ENCODE results near the gene SUB1.
A peak's percentile ranks its signal among the peaks of the same experiment; 100 is the strongest.
"Not testable (repeated sequence)": the region's sequence is repeated elsewhere in the genome, so short reads cannot be mapped to it uniquely, and the experiment has no call there.

Gene SUB1

DNA sequence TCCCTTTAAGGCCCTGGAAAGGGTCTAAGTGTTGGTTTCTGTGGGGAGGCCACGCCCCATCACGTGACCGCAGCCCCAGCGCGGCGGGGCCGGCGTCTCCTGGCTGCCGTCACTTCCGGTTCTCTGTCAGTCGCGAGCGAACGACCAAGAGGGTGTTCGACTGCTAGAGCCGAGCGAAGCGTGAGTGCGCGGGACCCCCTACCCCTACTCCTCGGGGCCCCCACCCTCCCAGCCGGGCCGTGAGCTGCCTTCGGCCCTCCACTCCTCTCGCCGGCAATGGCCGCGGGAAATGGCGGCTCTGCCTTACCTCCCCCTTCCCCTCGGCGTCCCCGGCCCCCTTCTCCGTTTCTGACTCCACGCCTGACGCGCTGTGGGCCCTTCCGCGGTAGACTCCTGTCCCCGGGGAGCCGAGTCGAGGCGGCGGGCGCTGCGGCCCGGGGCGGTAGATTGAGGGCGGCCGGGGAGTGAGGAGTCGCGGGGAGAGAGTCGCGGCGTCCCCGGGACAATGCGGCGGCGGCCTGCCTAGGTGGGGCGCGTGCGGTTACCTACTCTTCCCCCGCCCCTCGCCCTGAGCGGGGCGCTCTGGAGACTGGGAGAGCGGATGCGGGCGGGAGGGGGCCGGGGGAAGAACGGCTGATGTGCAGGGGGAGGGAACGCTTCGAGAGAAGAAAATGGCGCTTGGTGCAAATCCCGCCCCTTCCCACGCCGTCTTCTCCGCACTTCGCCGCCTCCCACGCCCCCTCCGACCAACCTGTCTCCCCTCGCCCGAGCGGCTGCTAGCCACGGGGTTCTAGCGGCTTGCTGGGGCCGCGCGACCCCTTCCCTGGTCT lies at the start of gene SUB1:
Gene SUB1 (plus strand): TSS at position 112 of the 830 bp plus-strand sequence. CDS start 2,956 bp downstream, outside the sequence.
- Mint-ChIP-seq H3K4me1 (peaks cover 59% of the 10 kb centered on the region), H3K36me3 (peaks cover 58% of the 10 kb centered on the region), H3K4me3 (peak within 1 kb of the TSS; percentile 82), H3K9me3 (no peaks in the 10 kb centered on the region), H3K27ac (peak within 1 kb of the TSS; percentile 94)
- DNase-seq (ENCODE audit: low spot score in 2 of 2) (peak; percentile 84 to 95), ATAC-seq (peak; percentile 86)

DNA sequence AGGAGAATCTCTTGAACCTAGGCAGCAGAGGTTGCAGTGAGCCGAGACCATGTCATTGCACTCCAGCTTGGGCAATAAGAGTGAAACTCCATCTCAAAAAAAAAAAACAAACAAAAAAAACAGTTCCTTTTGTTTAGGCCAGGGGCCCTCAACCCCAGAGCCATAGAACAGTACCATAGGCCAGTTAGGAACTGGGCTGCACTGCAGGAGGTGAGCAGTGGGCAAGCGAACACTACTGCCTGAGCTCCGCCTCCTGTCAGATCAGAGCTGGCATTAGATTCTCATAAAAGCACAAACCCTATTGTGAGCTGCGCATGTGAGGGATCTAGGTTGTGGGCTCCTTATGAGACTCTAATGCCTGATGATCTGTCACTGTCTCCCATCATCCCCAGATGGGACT lies 49.1 kb upstream of the SUB1 start:
- peak overlapping the region; percentile 72 for H3K27ac Mint-ChIP-seq
- DNase-seq (ENCODE audit: low spot score in 2 of 2) (no peak), ATAC-seq (no peak)
- H3K4me3 Mint-ChIP-seq: peak overlapping the region; percentile 24
- peaks cover 29% of the 10 kb centered on the region for H3K36me3 Mint-ChIP-seq
- no peaks in the 10 kb centered on the region for H3K9me3 Mint-ChIP-seq
- H3K4me1 Mint-ChIP-seq: peaks cover 70% of the 10 kb centered on the region

- ATAC-seq (peak; percentile 83), DNase-seq (ENCODE audit: low spot score in 2 of 2) (peak in 1 of 2 donors; percentile 58)
- peaks cover 22% of the 10 kb centered on the region for H3K36me3 Mint-ChIP-seq
Measured at GRCh38 chr5:32537437-32538029, 47.8 kb upstream of the SUB1 start.

DNA sequence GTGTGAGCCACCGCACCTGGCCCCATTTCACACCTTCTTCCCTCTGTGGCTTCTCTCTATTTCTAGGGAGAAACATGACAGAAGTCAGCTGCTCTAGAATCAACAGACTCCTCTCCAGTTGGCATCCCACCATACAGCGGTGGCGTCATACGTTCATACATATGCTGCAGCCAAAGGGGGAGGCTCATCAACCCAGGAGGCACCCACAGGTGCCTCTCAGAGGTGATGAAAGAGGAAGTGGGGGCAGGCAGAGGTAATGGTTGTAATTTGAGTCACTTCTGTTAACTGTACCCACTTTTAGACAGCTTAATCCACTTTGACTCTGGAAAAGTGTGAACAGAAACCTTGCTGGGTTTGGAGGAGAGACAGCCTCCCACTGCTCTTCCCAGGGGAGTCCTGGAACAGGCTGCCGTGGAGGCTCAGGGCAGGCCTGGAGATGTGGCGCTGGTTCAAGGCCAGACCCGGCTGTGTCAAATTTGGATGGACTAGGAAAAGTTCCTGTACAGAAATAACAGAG lies 47.3 kb upstream of the SUB1 start:
- peak overlapping the region; percentile 39 for H3K4me3 Mint-ChIP-seq
- peak; percentile 11 to 62 for DNase-seq (ENCODE audit: low spot score in 2 of 2)
- peaks cover 28% of the 10 kb centered on the region for H3K36me3 Mint-ChIP-seq
- peak overlapping the region; percentile 54 for H3K27ac Mint-ChIP-seq
- ATAC-seq: peak; percentile 83
- H3K4me1 Mint-ChIP-seq: peaks cover 72% of the 10 kb centered on the region
- no peaks in the 10 kb centered on the region for H3K9me3 Mint-ChIP-seq

More at GRCh38 chr5:32537437-32538029, 47.8 kb upstream of the SUB1 start:
- Mint-ChIP-seq H3K4me1 (peaks cover 72% of the 10 kb centered on the region), H3K4me3 (peak overlapping the region; percentile 39), H3K27ac (peak overlapping the region; percentile 54)
- not testable (repeated sequence) for H3K9me3 Mint-ChIP-seq

- Mint-ChIP-seq H3K4me3 (no peak overlapping the region), H3K36me3 (peaks cover 17% of the 10 kb centered on the region), H3K9me3 (no peaks in the 10 kb centered on the region), H3K4me1 (peaks cover 71% of the 10 kb centered on the region), H3K27ac (peak overlapping the region; percentile 18)
- no peak for ATAC-seq
- DNase-seq (ENCODE audit: low spot score in 2 of 2): no peak
Measured at GRCh38 chr5:32539981-32540845, 45.1 kb upstream of the SUB1 start.

- Mint-ChIP-seq H3K27ac (peak overlapping the region; percentile 18), H3K9me3 (no peaks in the 10 kb centered on the region), H3K36me3 (peaks cover 10% of the 10 kb centered on the region), H3K4me3 (peak overlapping the region; percentile 39), H3K4me1 (peaks cover 64% of the 10 kb centered on the region)
- DNase-seq (ENCODE audit: low spot score in 2 of 2): no peak
- no peak for ATAC-seq
Measured at GRCh38 chr5:32541241-32541640, 44.1 kb upstream of the SUB1 start.

DNA sequence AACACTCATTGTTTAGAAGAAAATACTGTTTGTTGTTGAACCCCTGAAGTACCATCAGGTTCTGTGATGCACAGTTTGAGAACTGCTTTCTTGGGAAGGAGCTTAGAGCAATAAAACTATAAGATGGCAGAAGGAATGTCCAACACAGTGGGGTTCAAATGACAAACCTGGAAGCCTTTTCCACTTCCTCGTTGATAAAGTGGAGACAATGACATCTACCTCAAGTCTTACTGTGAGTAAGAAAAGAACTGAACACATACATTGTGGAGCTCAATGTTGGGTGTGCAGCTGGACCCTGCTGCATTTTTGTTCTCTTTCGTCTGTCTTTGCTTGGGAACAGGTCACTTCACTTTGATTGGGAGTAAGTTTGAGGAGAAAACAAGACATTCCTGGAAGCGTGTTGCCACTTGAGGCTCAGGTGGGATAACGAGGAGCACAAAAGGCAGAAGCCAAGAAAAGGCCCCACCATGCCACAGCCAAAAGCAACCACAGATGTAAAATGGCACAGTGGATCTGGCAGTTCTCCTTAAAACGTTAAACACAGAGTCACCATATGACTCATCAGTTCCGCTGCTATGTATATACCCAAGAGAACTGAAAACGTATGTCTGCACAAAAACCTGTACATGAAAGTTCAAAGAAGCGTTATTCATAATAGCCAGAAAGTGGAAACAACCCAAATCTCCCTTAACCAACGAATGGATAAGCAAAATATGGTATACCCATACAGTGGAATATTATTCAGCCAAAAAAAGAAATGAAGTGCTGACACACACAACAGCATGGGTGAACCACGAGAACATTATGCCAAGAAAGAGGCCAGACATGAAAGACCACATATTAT lies 42.9 kb upstream of the SUB1 start:
- Mint-ChIP-seq H3K4me3 (peak overlapping the region; percentile 39), H3K27ac (peak overlapping the region; percentile 84), H3K9me3 (no peaks in the 10 kb centered on the region), H3K36me3 (peaks cover 16% of the 10 kb centered on the region), H3K4me1 (peaks cover 55% of the 10 kb centered on the region)
- peak in 1 of 2 donors; percentile 78 for DNase-seq (ENCODE audit: low spot score in 2 of 2)
- peak; percentile 92 for ATAC-seq

DNA sequence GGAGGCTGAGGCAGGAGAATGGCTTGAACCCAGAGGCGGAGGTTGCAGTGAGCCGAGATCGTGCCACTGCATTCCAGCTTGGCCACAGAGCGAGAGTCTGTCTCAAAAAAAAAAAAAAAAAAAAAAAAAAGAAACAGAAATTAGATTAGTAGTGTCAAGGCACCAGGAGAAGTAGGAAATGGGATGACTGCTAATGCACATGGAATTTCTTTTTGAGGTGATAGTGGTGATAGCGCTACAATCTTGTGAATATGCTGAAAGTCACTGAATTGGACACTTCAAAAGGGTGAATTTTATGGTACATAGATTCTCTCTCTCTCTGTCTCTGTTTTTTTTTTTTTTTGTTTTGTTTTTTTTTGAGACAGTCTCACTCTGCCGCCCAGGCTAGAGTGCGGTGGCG lies 42.1 kb upstream of the SUB1 start:
- peaks cover 46% of the 10 kb centered on the region for H3K4me1 Mint-ChIP-seq
- H3K27ac Mint-ChIP-seq: peak overlapping the region; percentile 84
- H3K4me3 Mint-ChIP-seq: peak overlapping the region; percentile 39

GRCh38 chr5:32545102-32545800 lies 40.1 kb upstream of the SUB1 start:
- DNase-seq (ENCODE audit: low spot score in 2 of 2) (no peak), ATAC-seq (no peak)
- Mint-ChIP-seq H3K9me3 (no peaks in the 10 kb centered on the region), H3K27ac (no peak overlapping the region), H3K4me3 (no peak overlapping the region), H3K36me3 (peaks cover 16% of the 10 kb centered on the region), H3K4me1 (peaks cover 37% of the 10 kb centered on the region)

More for the DNA sequence above, 42.1 kb upstream of the SUB1 start:
- DNase-seq (ENCODE audit: low spot score in 2 of 2) (no peak), ATAC-seq (no peak)
- no peaks in the 10 kb centered on the region for H3K9me3 Mint-ChIP-seq
- H3K36me3 Mint-ChIP-seq: peaks cover 16% of the 10 kb centered on the region

GRCh38 chr5:32551194-32551593 lies 34.2 kb upstream of the SUB1 start:
- no peak for ATAC-seq
- Mint-ChIP-seq H3K9me3 (no peaks in the 10 kb centered on the region), H3K36me3 (peaks cover 12% of the 10 kb centered on the region), H3K27ac (peak overlapping the region; percentile 15), H3K4me3 (no peak overlapping the region), H3K4me1 (peaks cover 17% of the 10 kb centered on the region)
- no peak for DNase-seq (ENCODE audit: low spot score in 2 of 2)

DNA sequence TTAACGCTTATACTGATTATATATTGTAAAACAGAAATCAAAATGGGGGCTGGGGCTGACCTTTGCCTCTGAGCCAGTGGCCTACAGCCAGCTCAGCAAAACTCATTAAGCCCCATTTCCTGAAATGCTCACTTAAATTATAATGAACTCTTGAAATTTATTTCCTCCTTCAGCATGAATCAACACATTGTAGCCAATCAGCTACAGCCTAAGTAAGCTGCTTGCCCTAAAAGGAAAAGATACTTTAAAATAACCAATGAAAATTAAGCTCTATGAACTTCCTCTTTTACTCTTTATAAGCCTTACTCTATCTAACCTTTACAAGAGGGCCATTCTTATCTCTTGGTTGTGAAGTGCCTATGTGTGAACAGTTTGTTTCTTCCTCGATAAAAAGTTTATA lies 33.5 kb upstream of the SUB1 start:
- ATAC-seq: no peak
- no peak overlapping the region for H3K4me3 Mint-ChIP-seq

GRCh38 chr5:32552491-32552890 lies 32.9 kb upstream of the SUB1 start:
- not testable (repeated sequence) for H3K36me3 Mint-ChIP-seq; ATAC-seq; H3K9me3 Mint-ChIP-seq; DNase-seq (ENCODE audit: low spot score in 2 of 2); H3K4me3 Mint-ChIP-seq
- H3K27ac Mint-ChIP-seq: peak overlapping the region; percentile 15
- peaks cover 17% of the 10 kb centered on the region for H3K4me1 Mint-ChIP-seq

More for the DNA sequence above, 33.5 kb upstream of the SUB1 start:
- H3K4me1 Mint-ChIP-seq: peaks cover 17% of the 10 kb centered on the region
- H3K27ac Mint-ChIP-seq: peak overlapping the region; percentile 15
- H3K9me3 Mint-ChIP-seq: no peaks in the 10 kb centered on the region
- peaks cover 5% of the 10 kb centered on the region for H3K36me3 Mint-ChIP-seq
- no peak for DNase-seq (ENCODE audit: low spot score in 2 of 2)

DNA sequence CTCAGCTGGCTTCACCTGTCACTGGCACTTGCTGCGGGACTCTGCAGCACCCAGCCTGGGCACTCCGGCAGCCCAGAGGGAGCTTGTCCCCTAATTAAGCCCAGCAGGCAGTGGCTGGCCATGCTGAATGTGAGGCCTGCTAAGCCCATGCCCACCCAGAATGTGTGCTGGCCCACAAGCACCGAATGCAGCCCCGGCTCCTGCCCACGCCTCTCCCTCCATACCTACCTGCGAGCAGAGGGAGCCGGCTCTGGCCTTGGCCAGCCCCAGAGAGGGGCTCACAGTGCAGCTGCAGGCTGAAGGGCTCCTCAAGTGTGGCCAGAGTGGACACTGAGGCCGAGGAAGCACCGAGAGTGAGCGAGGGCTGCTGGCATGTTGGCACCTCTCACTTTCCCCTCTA lies 32.4 kb upstream of the SUB1 start:
- no peak overlapping the region for H3K4me3 Mint-ChIP-seq
- ATAC-seq: no peak
- H3K27ac Mint-ChIP-seq: no peak overlapping the region
- H3K4me1 Mint-ChIP-seq: peaks cover 17% of the 10 kb centered on the region
- no peak for DNase-seq (ENCODE audit: low spot score in 2 of 2)
- no peaks in the 10 kb centered on the region for H3K9me3 Mint-ChIP-seq
- peaks cover 5% of the 10 kb centered on the region for H3K36me3 Mint-ChIP-seq

All from stimulated activated effector memory CD8-positive, alpha-beta T cell treated with anti-CD3 and anti-CD28 coated beads, Interleukin-12 subunit alpha, Interleukin-12 subunit beta, amount 100 ng/mL, for 72 hours (primary cell).